DND-41 (cell line): ENCODE results near the gene OSBPL1A.

Experiments
- ATAC-seq: fragments of 200-7000 bp; cut with Tn5 transposase; 3 replicates; pipeline ENCODE4 v1.9.1; 2021; ENCODE audit warnings: low read depth; ENCODE audit not compliant: insufficient read depth
- DNase-seq: peaks from one replicate; pipeline ENCODE4 v3.0.0-alpha.2; 2020
- H2AFZ ChIP-seq: 2 replicates; pipeline ENCODE4 v1.6.0; 2012; ENCODE audit warnings: low read depth, low read length
- H3K27ac ChIP-seq: 2 replicates; pipeline ENCODE4 v1.5.1; 2012; ENCODE audit warnings: low read length, inconsistent platforms
- H3K27me3 ChIP-seq: fragments of 200-600 bp; sonication (generic); 2 replicates; pipeline ENCODE4 v1.6.0; 2012; ENCODE audit warnings: low read length, mild to moderate bottlenecking, inconsistent platforms; ENCODE audit not compliant: insufficient read depth, poor library complexity
- H3K36me3 ChIP-seq: 2 replicates; pipeline ENCODE4 v1.5.1; 2012; ENCODE audit warnings: low read length, inconsistent platforms; ENCODE audit not compliant: insufficient read depth
- H3K4me1 ChIP-seq: 2 replicates; pipeline ENCODE4 v1.5.1; 2012; ENCODE audit warnings: mild to moderate bottlenecking, low read length; ENCODE audit not compliant: insufficient read depth
- H3K4me2 ChIP-seq: 2 replicates; pipeline ENCODE4 v1.6.0; 2012; ENCODE audit warnings: mild to moderate bottlenecking, moderate library complexity, low read length, inconsistent platforms; ENCODE audit not compliant: insufficient read depth
- H3K4me3 ChIP-seq, 2 experiments: fragments of 200-600 bp in 1 of 2; shearing (Covaris generic) in 1 of 2; 2 replicates each; pipeline ENCODE4 v1.5.1; 2012 to 2016; ENCODE audit warnings: inconsistent platforms in 2 of 2, low read length in 2 of 2, mild to moderate bottlenecking in 2 of 2, low read depth in 1 of 2, moderate library complexity in 1 of 2
- H3K79me2 ChIP-seq: 2 replicates; pipeline ENCODE4 v1.6.0; 2012; ENCODE audit warnings: low read length, inconsistent platforms; ENCODE audit not compliant: insufficient read depth
- H3K9ac ChIP-seq: 2 replicates; pipeline ENCODE4 v1.6.0; 2012; ENCODE audit warnings: low read depth, mild to moderate bottlenecking, inconsistent platforms, low read length, moderate library complexity
- H3K9me3 ChIP-seq: 2 replicates; pipeline ENCODE4 v1.5.1; 2012; ENCODE audit warnings: low read length, moderate library complexity, mild to moderate bottlenecking, inconsistent platforms; ENCODE audit not compliant: insufficient read depth, severe bottlenecking
- H4K20me1 ChIP-seq: 2 replicates; pipeline ENCODE4 v1.6.0; 2012; ENCODE audit warnings: low read length; ENCODE audit not compliant: insufficient read depth
- EZH2 ChIP-seq: IDR thresholded peaks from 3 replicates; pipeline ENCODE4 v1.6.1; 2012; ENCODE audit warnings: borderline replicate concordance, low read depth, mild to moderate bottlenecking, moderate library complexity, low read length, inconsistent platforms; ENCODE audit not compliant: severe bottlenecking
- TF ChIP-seq, protein P1 (sequence below): IDR thresholded peaks from 2 replicates; pipeline ENCODE4 v1.5.1; 2012; ENCODE audit warnings: borderline replicate concordance, low read length, moderate library complexity, mild to moderate bottlenecking; ENCODE audit not compliant: poor library complexity, severe bottlenecking; ENCODE audit errors: extremely low read depth

The OSBPL1A gene

DNA sequence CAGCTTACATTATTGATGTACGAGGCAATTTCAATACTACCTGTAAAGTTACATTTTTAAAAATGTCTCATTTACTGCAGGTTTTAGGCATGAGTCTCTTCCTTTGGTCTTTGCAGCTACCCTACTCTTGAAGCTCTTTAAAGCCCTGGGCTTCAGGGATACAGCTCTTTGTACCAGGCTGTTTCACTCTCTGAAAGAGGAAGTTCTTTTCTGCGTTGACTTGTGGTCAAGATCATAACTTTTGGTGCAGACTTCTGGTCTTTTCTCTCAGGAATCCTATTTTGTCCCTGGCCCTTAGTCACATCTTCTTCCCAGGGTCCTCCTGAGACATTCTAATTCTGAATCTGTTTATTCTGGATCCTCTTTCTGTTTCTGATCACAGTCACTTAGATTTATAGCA is 46.2 kb upstream of the OSBPL1A start:
- H3K27ac ChIP-seq = no peak overlapping the region
- no peaks in the 10 kb centered on the region for H3K9me3 ChIP-seq
- H2AFZ ChIP-seq = no peak overlapping the region
- H3K36me3 ChIP-seq = no peaks in the 10 kb centered on the region
- H3K4me1 ChIP-seq = no peaks in the 10 kb centered on the region
- TF ChIP-seq EZH2 = no peak
- TF ChIP-seq, protein P1, sequence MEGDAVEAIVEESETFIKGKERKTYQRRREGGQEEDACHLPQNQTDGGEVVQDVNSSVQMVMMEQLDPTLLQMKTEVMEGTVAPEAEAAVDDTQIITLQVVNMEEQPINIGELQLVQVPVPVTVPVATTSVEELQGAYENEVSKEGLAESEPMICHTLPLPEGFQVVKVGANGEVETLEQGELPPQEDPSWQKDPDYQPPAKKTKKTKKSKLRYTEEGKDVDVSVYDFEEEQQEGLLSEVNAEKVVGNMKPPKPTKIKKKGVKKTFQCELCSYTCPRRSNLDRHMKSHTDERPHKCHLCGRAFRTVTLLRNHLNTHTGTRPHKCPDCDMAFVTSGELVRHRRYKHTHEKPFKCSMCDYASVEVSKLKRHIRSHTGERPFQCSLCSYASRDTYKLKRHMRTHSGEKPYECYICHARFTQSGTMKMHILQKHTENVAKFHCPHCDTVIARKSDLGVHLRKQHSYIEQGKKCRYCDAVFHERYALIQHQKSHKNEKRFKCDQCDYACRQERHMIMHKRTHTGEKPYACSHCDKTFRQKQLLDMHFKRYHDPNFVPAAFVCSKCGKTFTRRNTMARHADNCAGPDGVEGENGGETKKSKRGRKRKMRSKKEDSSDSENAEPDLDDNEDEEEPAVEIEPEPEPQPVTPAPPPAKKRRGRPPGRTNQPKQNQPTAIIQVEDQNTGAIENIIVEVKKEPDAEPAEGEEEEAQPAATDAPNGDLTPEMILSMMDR = no peak
- H4K20me1 ChIP-seq = no peaks in the 10 kb centered on the region
- no peak overlapping the region for H3K4me3 ChIP-seq
- H3K9ac ChIP-seq = no peak overlapping the region
- no peak overlapping the region for H3K4me2 ChIP-seq
- DNase-seq (no peak), ATAC-seq (no peak)
- H3K79me2 ChIP-seq = no peaks in the 10 kb centered on the region
- H3K27me3 ChIP-seq = no peaks in the 10 kb centered on the region

DNA sequence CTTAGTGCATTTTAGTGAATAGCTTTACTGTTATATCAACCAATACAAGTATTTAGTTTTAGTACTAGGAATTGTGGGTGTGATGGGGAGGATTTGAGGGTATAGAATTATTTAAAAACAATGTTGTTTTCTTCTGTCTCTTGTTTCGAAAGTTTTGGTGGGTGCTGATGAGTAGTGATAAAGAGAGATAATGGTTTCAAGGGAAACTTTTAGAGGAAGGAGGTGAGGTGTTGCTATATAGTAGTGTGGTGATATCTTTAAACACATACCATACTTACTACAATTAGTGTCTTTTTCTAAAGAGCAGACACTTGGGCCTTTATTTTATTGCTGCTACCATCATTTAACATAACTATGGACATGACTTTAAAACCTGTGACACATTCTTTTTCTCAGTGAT is 39.3 kb upstream of the OSBPL1A start:
- Histone ChIP-seq H3K27me3 (no peaks in the 10 kb centered on the region), H3K4me2 (no peak overlapping the region), H4K20me1 (no peaks in the 10 kb centered on the region), H3K79me2 (no peaks in the 10 kb centered on the region), H3K9ac (no peak overlapping the region), H3K4me1 (no peaks in the 10 kb centered on the region), H3K4me3 (no peak overlapping the region), H3K36me3 (no peaks in the 10 kb centered on the region), H3K9me3 (no peaks in the 10 kb centered on the region), H3K27ac (no peak overlapping the region), H2AFZ (no peak overlapping the region)
- ATAC-seq (no peak), DNase-seq (no peak)
- TF ChIP-seq, protein P1 = no peak
- TF ChIP-seq EZH2 = no peak

DNA sequence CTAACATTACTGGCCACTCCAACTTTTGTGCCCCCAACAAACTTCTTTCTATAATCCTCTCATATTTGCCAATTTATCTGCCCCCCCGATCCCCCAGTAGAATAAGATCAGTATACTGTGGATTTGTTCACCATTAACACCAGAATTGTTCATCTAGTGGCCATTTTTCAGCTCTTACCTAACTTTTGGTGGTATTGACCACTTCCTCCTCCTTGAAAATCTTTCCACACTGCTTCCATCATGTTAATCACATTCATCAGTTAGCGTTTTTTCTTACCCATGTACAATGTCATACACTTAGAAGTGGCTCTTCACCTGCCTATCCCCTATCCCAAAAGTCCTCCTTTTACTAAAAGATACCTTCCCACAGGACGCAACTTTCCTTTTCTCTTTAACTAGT is 35.0 kb upstream of the OSBPL1A start:
- TF ChIP-seq, protein P1 = no peak
- no peak for TF ChIP-seq EZH2
- no peak overlapping the region for H3K4me2 ChIP-seq
- no peaks in the 10 kb centered on the region for H3K79me2 ChIP-seq
- H3K36me3 ChIP-seq = no peaks in the 10 kb centered on the region
- no peaks in the 10 kb centered on the region for H3K9me3 ChIP-seq
- DNase-seq (no peak), ATAC-seq (no peak)
- no peak overlapping the region for H3K4me3 ChIP-seq
- no peak overlapping the region for H3K9ac ChIP-seq
- H3K4me1 ChIP-seq = no peaks in the 10 kb centered on the region
- H2AFZ ChIP-seq = no peak overlapping the region
- no peaks in the 10 kb centered on the region for H4K20me1 ChIP-seq
- H3K27ac ChIP-seq = no peak overlapping the region
- no peaks in the 10 kb centered on the region for H3K27me3 ChIP-seq

DNA sequence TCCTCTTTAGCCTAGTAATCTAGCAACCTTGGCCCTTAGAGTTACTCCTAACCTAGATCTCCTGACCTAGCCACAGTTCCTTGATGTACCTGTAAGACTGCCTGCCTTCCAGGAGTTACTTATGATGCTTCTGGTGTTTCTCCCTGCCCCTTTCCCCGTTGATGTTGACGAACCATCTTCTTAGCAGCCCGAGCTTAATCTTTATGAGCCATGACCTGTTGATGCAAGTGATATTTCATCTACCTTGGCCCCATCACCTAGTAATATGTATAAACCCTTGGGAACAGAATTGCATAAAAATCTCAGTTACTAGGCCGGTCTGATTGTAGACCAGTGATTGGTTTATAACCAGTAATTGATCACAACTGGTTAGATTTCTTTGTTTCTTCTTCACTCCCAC is 31.6 kb upstream of the OSBPL1A start:
- ATAC-seq (no peak), DNase-seq (no peak)
- H3K79me2 ChIP-seq = no peaks in the 10 kb centered on the region
- H2AFZ ChIP-seq = no peak overlapping the region
- H3K4me2 ChIP-seq = no peak overlapping the region
- no peak overlapping the region for H3K9ac ChIP-seq
- no peaks in the 10 kb centered on the region for H3K36me3 ChIP-seq
- H3K27me3 ChIP-seq = no peaks in the 10 kb centered on the region
- no peak overlapping the region for H3K27ac ChIP-seq
- H3K4me1 ChIP-seq = no peaks in the 10 kb centered on the region
- H4K20me1 ChIP-seq = no peaks in the 10 kb centered on the region
- no peak overlapping the region for H3K4me3 ChIP-seq
- TF ChIP-seq, protein P1 = no peak
- no peak for TF ChIP-seq EZH2
- H3K9me3 ChIP-seq = no peaks in the 10 kb centered on the region
